A549 (cell line): ENCODE measurements around the gene EPHB1.

Experiments
- CHD2 ChIP-seq: fragments of 150-350 bp; IDR thresholded peaks from 2 replicates; pipeline ENCODE4 v1.6.1; 2014; ENCODE audit warnings: low read length; ENCODE audit not compliant: partially characterized antibody
- KDM5A ChIP-seq: fragments of 200-600 bp; sonication (generic); IDR thresholded peaks from 2 replicates; pipeline ENCODE4 v1.6.1; 2016; ENCODE audit warnings: antibody characterized with exemption, mild to moderate bottlenecking
- POLR2AphosphoS2 ChIP-seq: conservative IDR thresholded peaks from 2 replicates; pipeline ENCODE4 v1.6.1; 2012; ENCODE audit warnings: low read length, improper control_type of control experiment, inconsistent platforms
- RARB ChIP-seq: fragments of 250-450 bp; sonication (Bioruptor Pico); IDR thresholded peaks from 2 replicates; pipeline ENCODE4 v1.8.0; 2021; ENCODE audit warnings: mild to moderate bottlenecking, moderate library complexity
- SMC3 ChIP-seq: fragments of >200 bp; sonication (Bioruptor Twin); formaldehyde crosslinking; IDR thresholded peaks from 3 replicates; pipeline ENCODE4 v1.6.1; 2018; ENCODE audit warnings: inconsistent platforms

DNA sequence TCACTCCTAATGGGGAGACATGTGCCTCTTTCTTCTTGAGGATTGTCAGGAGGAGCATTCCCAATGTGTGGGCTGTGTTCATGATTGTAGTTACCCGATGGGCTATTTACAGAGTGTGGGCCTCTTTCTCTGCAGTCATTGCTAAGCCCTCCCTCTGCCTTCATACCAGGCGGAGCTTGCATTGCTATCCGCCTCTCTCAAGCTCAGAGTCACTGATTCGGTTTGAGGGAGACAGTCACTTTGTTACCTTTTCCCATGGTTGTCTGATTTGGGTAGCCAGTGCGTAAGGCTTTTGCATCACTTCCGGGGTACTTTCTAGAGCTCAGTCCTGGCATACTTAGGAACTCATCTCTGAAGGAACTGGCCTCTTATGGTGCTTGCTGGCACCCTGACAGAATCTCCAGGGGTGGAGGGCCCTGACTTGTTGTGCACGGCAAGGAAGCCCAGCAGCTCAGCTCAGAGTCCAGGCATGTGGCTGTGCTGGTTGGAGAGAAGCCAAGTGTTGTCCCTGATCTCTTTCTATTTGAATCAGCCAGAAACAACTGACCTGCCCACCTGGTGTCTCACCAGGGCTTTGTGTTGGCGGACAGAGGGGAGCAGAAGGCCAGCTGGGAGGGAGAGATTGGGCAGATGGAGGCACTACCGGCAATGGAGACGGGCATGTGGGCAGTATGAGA is 79.8 kb downstream of the EPHB1 start:
- TF ChIP-seq SMC3 = no peak
- TF ChIP-seq CHD2 = no peak
- TF ChIP-seq POLR2AphosphoS2 = no peak
- TF ChIP-seq RARB (CRISPR knock-in tag) = no peak
- no peak for TF ChIP-seq KDM5A
